Measurements from ENCODE around the gene NCOR2.

- TF ChIP-seq CTCF (IDR thresholded peaks at IDR 0.05) (no peak), POLR2A (IDR thresholded peaks at IDR 0.05) (no peak)
Observed at GRCh38 chr12:124573839-124574786, 6.7 kb upstream of the NCOR2 start.
